Activated CD4-positive, alpha-beta T cell treated with anti-CD3 and anti-CD28 coated beads for 48 hours (primary cell): ENCODE results near the gene NME7.
"Not testable (repeated sequence)": the region's sequence is repeated elsewhere in the genome, so short reads cannot be mapped to it uniquely, and the experiment has no call there.

ENCODE experiments used
- DNase-seq: peaks from one replicate; pipeline ENCODE4 v3.0.0-alpha.2; 2020

NME7 gene

GRCh38 chr1:169149555-169150286 lies 217.9 kb downstream of the NME7 start:
- DNase-seq = no peak

DNA sequence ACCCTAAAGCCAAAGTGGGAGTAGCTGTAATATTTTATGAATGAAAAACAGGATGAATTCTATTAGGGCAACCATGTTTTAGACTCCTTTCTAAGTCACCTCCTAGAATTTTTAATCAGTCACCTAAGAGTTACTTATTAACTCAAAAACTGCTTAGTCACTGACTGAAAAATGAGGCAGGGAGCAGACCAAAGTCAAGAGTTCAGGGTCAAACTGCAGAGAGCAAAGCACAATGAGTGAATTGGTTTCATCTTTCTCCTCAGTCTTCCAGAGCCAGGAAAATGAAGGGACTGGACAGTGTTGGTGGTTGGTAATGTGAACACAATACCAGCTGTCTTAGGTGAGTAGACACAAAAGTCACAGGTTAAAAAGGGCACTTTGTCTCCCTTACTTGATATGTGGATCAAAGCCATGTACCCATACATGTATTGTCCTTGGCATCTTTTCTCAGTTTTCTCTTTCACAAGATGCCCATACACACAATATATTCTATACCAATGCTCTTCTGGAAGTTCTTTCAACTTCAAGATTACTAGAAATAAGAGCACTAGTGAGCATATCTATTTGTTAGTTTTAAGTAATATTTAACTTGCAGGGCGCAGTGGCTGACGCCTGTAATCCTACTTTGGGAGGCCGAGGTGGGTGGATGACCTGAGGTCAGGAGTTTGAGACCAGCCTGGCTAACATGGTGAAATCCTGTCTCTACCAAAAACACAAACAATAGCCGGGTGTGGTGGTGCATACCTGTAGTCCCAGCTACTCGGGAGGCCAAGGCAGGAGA lies 218.9 kb downstream of the NME7 start:
- DNase-seq = no peak

- DNase-seq = no peak
Observed at GRCh38 chr1:169146576-169147214, 220.9 kb downstream of the NME7 start.

GRCh38 chr1:169144941-169145626 lies 222.5 kb downstream of the NME7 start:
- DNase-seq = no peak

DNA sequence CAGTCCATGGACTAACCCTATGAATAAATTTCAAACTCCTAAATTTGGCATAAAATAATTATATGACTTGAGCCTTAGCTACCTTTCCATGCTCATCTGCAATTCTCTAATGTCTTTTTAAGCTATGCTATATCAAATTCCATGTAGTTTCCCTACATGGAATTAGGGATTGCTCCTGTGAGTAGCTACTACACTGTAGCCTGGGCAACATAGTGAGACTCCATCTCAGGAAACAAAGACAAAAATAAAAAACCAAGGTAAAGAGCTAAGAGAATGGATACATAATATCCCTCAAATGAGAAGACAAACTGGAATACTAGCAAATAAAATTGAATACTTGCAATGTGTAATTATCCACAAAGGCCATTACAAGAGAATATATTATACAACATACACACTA lies 223.6 kb downstream of the NME7 start:
- no peak for DNase-seq

DNA sequence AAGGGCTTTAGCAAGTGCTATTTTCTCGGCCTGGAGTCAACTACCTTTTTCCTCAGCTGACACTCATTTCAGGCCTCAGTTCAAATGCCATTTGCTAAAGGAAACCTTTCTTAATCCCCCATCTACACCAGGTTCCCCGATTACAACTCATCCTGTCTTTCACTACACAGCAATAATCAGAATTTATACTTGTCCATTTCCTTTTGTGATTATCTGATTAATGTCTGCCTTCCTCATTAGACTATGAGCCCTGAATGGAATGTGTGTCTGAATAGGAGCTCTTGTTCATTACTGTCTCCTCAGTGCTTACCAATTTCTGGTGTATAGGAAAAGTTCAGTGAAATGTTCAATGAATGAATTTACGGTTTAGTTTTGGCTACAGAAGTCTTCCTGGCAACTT lies 224.3 kb downstream of the NME7 start:
- no peak for DNase-seq

GRCh38 chr1:169142129-169142528 lies 225.5 kb downstream of the NME7 start:
- DNase-seq = no peak

DNA sequence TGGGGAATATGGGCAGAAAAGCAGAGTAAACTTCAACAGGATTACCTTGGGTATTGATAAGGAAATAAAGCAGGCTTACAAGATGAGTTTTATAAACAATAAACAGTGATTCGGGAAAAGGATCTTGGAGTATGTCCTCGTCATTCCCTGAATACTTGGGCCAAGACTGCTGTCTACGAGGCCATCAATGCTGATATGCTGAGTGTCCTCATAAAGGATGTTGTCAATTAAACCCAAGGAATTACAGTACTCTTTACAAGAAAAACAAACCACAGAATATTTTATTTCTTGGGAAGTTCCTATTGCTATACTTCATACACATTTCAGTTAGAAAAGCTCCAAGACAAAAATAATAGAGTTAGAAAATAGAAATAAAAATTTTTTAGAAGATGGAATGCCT lies 226.2 kb downstream of the NME7 start:
- no peak for DNase-seq

DNA sequence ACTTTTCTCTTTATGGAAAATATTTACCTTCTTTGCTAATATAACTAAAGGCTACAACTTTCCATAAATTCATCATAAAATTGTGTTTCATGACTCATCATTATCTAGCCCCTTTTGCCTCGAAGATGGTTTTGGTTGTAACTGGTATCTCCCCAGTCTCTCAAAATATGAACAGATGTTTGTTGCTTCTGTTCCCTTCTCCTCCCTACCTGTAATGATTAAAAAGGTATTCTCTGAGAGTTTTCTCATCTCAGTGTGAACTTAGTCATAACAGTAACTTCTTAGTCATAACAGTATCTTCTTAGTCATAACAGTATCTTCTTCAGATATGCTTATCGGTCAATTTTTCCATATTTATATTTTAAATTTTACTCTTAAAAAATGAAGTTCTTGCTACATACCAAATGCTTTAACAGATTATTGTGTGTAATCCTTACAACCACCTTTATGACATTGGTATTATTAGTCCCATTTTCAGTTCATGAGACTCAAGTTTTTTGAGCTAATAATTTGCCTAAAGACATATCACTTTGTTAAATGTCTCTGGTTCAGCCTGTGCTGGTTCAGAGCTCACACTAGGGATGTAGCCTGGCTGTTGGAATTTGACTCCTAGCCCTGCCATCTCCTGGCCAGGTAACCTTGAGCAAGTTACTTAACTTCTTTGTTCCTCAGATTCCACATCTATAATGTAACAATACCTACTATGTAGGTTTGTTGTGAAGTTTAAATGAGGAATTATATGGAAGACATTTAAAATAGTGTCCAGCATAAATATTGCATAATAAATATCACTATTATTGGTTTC lies 228.5 kb downstream of the NME7 start:
- no peak for DNase-seq

DNA sequence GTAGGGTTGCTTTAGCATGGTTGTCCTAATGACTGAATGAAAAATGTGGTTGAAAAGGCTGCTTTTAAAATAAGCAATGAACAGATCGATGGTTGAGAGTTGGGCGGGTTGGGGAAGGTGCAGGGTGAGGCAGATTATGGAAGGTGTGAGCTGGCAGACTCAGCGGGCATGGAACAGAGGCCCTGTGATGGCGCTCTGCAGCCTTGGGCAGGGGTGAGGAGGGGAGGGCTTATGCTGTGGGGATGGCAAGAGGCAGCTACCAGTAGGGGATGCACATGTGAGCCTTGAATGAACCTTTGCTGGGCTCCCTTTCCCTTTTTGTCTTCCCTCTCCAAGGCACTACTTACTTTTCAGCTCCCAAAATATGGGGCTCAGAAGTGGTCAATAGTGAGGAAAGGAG lies 230.2 kb downstream of the NME7 start:
- DNase-seq = no peak

DNA sequence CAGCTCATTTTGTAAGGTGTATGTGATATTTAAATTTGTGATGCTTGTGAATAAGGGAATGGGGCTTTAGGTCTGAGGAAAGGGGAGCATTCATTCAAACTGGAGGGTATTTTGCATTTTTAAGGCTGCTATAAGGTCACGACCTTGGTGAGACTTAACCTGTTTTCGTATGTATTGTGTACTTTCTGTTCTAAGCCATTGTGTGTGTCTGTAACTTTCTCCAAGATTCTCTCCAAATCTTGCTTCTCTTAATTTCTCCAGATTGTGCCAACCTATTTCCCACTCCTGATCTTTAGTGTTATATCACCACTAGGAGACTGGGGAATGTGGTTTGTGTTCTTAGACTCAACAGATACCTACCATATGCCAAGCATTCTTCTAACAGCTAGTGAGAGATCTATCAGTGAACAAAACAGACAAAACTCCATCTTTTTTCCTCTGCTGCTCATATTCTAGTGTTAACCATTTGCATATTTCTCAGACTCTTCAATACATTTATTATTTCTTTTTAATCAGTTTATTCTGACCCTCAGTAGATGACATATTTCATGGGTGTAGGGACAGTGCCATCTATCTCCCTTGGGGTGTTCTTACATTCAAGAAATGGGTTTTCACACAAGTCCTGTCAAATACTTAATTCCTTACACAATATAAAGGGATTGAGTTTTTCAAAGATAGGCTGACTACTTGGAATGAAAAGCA lies 233.6 kb downstream of the NME7 start:
- no peak for DNase-seq

DNA sequence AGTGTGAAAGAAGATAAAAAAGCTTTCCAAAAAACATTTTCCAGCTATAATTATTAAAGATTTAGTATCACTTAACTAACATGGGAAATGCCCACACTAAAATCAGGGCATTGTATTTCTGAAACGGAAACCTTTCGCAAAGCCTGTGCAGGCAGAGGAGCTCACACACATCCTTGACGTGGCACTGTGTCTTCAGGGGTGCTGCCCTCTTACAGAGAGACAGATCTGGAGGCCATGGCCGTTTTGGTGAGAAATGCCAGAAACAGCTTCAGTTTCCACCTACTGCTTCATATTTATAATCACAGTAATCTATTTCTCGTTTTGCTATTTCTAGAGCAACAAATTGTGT lies 234.4 kb downstream of the NME7 start:
- DNase-seq = no peak

DNA sequence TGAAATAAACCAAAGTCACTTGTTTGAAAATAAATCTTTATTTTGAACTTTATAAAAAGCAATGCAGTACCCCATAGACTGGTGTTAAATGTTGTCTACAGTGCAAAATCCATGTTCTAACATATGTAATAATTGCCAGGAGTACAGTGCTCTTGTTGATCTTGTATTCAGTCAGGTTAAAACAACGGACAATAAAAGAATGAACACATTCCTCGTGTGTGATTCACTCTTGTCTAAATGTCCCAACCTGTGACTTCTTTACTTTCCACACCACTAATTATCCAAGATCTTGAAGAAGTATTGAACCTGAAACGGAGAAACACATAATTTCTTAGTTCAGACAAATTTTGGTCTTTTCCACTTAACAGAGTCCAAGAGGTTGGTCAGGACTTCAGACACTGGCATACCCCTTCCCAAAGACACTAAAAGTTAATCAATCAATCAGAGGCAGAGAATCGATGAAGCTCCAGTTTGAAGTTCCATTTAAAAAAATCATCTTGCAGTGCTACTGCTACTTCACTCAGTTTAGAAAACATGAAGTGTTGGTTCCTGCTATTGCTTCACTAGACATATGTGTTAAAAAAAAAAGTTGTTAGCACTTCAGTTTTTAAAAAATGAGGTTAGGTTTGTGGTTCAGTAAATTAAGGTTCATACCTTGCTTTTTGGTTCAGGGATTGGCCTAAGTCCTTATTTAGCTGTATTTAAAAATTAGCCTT lies 234.9 kb downstream of the NME7 start:
- DNase-seq = no peak

DNA sequence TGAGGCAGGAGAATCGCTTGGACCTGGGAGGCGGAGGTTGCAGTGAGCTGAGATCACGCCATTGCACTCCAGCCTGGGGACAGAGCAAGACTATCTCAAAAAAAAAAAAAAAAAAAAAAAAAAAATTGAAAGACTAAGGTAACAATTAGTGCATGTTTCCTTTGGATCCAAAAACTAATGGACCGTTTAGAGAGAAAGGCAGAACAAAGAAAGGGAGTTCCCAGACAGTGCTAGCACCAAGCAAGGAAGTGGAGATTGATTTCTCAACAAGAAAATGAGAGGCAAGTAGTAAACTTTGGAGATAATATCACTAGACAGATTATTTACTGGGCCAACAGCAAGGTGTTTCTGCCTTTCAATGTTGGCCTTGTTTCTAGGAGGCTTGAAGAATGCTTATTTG lies 236.9 kb downstream of the NME7 start:
- DNase-seq = no peak

DNA sequence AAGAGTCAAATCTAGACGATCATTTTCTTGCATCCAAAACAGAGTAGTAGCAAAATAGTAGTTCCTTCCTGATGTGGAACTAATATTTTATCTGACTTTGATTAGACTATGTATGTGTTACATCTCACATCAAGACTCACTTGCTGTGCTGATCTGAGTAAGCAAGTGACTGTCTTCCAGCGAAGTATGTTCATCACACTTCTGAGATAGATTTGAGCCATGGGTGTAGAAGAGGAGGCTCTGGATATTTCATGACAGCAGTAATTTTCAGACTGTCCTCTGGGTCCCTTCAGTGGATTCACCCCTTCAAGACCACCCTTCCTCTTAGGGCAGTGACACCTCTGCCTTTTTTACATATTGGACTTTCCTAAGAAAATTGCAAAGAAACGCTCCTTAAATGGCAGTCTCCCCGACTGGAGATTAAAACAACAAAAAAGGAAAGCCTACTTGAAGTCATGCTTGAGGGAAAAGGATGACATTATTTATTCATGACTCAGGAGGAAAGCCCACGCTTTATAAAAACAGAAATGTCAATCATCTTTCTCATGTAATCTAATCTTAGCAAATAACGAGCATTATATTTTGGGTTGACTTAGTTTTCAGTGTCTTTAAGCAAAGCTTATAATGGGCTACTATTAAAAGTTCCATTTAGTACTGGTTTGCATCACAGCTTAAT lies 238.3 kb downstream of the NME7 start:
- no peak for DNase-seq

GRCh38 chr1:169128562-169128961 lies 239.0 kb downstream of the NME7 start:
- no peak for DNase-seq

GRCh38 chr1:169127305-169127704 lies 240.3 kb downstream of the NME7 start:
- no peak for DNase-seq

GRCh38 chr1:169126335-169126734 lies 241.3 kb downstream of the NME7 start:
- DNase-seq = no peak

DNA sequence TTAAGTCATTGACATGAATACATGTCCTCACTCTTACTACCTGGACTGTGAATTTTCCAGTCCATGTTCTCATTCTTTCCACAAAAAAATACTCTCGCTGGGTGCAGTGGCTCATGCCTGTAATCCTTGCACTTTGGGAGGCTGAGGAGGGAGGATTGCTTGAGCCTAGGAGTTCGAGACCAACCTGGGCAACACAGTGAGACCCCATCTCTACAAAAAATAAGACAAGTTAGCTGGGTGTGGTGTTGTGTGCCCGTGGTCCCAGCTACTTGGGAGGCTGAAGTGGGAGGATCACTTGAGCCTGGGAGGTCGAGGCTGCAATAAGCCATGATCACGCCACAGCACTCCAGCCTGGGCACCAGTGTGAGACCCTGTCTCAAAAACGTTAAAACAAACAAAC lies 242.0 kb downstream of the NME7 start:
- DNase-seq = not testable (repeated sequence)

DNA sequence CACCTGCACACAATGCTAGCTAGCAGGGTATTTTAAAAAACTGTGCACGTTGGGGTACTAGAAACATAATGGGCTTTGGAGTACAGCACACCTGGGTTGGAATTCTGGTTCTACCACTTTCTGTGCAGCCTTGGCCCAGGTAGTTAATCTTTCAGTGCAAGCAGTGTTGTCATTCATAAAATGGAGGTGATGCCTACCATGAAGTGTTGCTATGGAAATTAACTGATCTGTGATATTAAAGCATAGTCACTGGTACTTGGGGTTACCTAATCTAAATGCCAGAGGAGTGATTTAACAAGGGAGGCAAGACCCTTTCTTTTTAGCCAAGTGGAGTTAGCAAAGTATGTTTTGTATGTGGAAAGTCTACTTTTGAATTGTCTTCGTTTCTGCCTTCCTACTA lies 243.1 kb downstream of the NME7 start:
- DNase-seq = no peak

GRCh38 chr1:169122976-169123375 lies 244.6 kb downstream of the NME7 start:
- no peak for DNase-seq
